K562 (cell line): ENCODE results near the gene OR52A5. TPM values are rescaled to one million over a fixed set of nuclear protein-coding genes. Genes with fewer than 3 reads are reported as not detected.

Experiments used
- ATAC-seq: fragments of 200-7000 bp; cut with Tn5 transposase; 3 replicates; pipeline ENCODE4 v1.9.1; 2020; ENCODE audit warnings: moderate library complexity
- BruUV-seq: library from RNA; stranded (reverse); fragments of 400-500 nt; replicated peaks from 2 replicates; lab custom pipeline; 2021; lab: Mats Ljungman, UMichigan
- CTCF ChIA-PET: fragments of 300-600 bp; formaldehyde crosslinking; extraction: SDS; loops from one replicate; lab custom pipeline; 2021; ENCODE audit warnings: low intra/inter-chr PET ratio; lab: Yijun Ruan, JAX
- POLR2A ChIA-PET: fragments of 300-600, 350-650 bp; sonication (Branson Sonifier 250); formaldehyde crosslinking; extraction: SDS; loops from one replicate; lab custom pipeline; 2021; ENCODE audit warnings: antibody characterized with exemption, inconsistent platforms; lab: Yijun Ruan, JAX
- DNase-seq, 4 experiments: peaks; one replicate each; pipeline versions ENCODE4 v3.0.0 to v3.0.0-alpha.2; 2011 to 2018; ENCODE audit warnings: low spot score in 3 of 4, mixed read lengths in 3 of 4; ENCODE audit errors: extremely low read depth in 1 of 4
- FAIRE-seq: peaks from 2 replicates; lab custom pipeline; 2011; peaks lifted over from hg19 to GRCh38; lab: Jason Lieb, UNC
- H2AFZ ChIP-seq: 2 replicates; pipeline ENCODE4 v1.6.0; 2011; ENCODE audit warnings: low read depth, low read length, control low read depth, inconsistent platforms
- H3K27ac ChIP-seq: fragments of 200-600 bp; 3 replicates; pipeline ENCODE4 v1.8.0; 2011; ENCODE audit warnings: low read depth, mild to moderate bottlenecking, control low read depth, inconsistent platforms, low read length, moderate library complexity, mixed read lengths; ENCODE audit errors: extremely low read depth
- H3K27me3 ChIP-seq, 2 experiments: fragments of 300-600 bp in 1 of 2; 2 replicates in 1 of 2; 3 replicates in 1 of 2; pipeline versions ENCODE4 v1.6.0 to v1.8.0; 2011; ENCODE audit warnings: inconsistent platforms in 2 of 2, low read length in 2 of 2, mild to moderate bottlenecking in 1 of 2, mixed read lengths in 1 of 2, moderate library complexity in 1 of 2; ENCODE audit not compliant: control insufficient read depth in 2 of 2, insufficient read depth in 2 of 2
- H3K36me3 ChIP-seq: fragments of 300-600 bp; 3 replicates; pipeline ENCODE4 v1.8.0; 2011; ENCODE audit warnings: mild to moderate bottlenecking, low read length, inconsistent platforms; ENCODE audit not compliant: control insufficient read depth, insufficient read depth
- H3K4me1 ChIP-seq, 2 experiments: fragments of 200-600 bp in 1 of 2; replicated peaks in 1 of 2; 2 replicates in 1 of 2; 3 replicates in 1 of 2; pipeline versions ENCODE4 v1.5.1 to v1.8.0; 2011; ENCODE audit warnings: inconsistent platforms in 2 of 2, low read length in 2 of 2, mild to moderate bottlenecking in 1 of 2, mixed read lengths in 1 of 2, moderate library complexity in 1 of 2; ENCODE audit not compliant: control insufficient read depth in 2 of 2, insufficient read depth in 2 of 2
- H3K4me2 ChIP-seq: 2 replicates; pipeline ENCODE4 v1.6.1; 2011; ENCODE audit warnings: low read length, control low read depth, inconsistent platforms, mixed read lengths; ENCODE audit not compliant: insufficient read depth
- H3K4me3 ChIP-seq: fragments of 200-600 bp; sonication (generic), shearing (Covaris generic); 2 replicates; pipeline ENCODE4 v1.5.1; 2016; ENCODE audit warnings: control low read depth, inconsistent platforms
- H3K79me2 ChIP-seq: fragments of 200-600 bp; 3 replicates; pipeline ENCODE4 v1.8.0; 2011; ENCODE audit warnings: low read length, inconsistent platforms; ENCODE audit not compliant: control insufficient read depth, insufficient read depth
- H3K9ac ChIP-seq, 2 experiments: 2 replicates each; pipeline versions ENCODE4 v1.6.0 to v1.6.1; 2011; ENCODE audit warnings: low read depth in 2 of 2, low read length in 2 of 2, control low read depth in 1 of 2, inconsistent platforms in 1 of 2, mild to moderate bottlenecking in 1 of 2, mixed read lengths in 1 of 2; ENCODE audit not compliant: insufficient read depth in 1 of 2
- H3K9me1 ChIP-seq: one replicate; pipeline ENCODE4 v1.6.0; 2011; ENCODE audit warnings: inconsistent platforms, mild to moderate bottlenecking, low read length, moderate library complexity; ENCODE audit not compliant: control insufficient read depth, insufficient read depth
- H3K9me3 ChIP-seq: replicated peaks from 2 replicates; pipeline ENCODE4 v1.5.1; 2011; ENCODE audit warnings: low read depth, low read length, inconsistent platforms; ENCODE audit not compliant: control insufficient read depth, insufficient read depth
- H4K20me1 ChIP-seq: replicated peaks from 2 replicates; pipeline ENCODE4 v1.6.1; 2011; ENCODE audit warnings: low read length, inconsistent platforms, mixed read lengths; ENCODE audit not compliant: control insufficient read depth, insufficient read depth
- CBX3 ChIP-seq, 2 experiments: IDR thresholded peaks; 1 replicate in 1 of 2; 2 replicates in 1 of 2; pipeline ENCODE4 v1.6.1; 2012; ENCODE audit warnings: inconsistent platforms in 2 of 2, low read length in 2 of 2, borderline replicate concordance in 1 of 2, control low read depth in 1 of 2
- CC2D1A ChIP-seq: fragments of 450-650 bp; IDR thresholded peaks from 2 replicates; pipeline ENCODE4 v1.6.1; 2017; ENCODE audit warnings: mild to moderate bottlenecking
- CSDE1 ChIP-seq, 2 experiments: fragments of 450-650 bp; IDR thresholded peaks; 2 replicates each; pipeline ENCODE4 v1.6.1; 2016; ENCODE audit warnings: mild to moderate bottlenecking in 1 of 2
- RFX7 ChIP-seq: fragments of 250-450 bp; sonication (Bioruptor Pico); IDR thresholded peaks from 2 replicates; pipeline ENCODE4 v1.5.1; 2021; ENCODE audit warnings: mild to moderate bottlenecking
- RUNX1 ChIP-seq: sonication (generic); IDR thresholded peaks from 2 replicates; pipeline ENCODE4 v1.6.1; 2016; ENCODE audit warnings: antibody characterized with exemption, low read depth
- SOX6 ChIP-seq: fragments of 450-650 bp; IDR thresholded peaks from 2 replicates; pipeline ENCODE4 v1.6.1; 2014; ENCODE audit warnings: mild to moderate bottlenecking
- XRCC5 ChIP-seq: fragments of 200-400 bp; formaldehyde crosslinking; IDR thresholded peaks from 2 replicates; pipeline ENCODE4 v1.6.1; 2017; ENCODE audit warnings: low read depth, mild to moderate bottlenecking, low read length
- ZBTB33 ChIP-seq: sonication (generic); formaldehyde crosslinking; IDR thresholded peaks from 2 replicates; pipeline ENCODE4 v1.8.1; 2023; ENCODE audit warnings: mild to moderate bottlenecking, missing genetic modification reagents
- ZFP1 ChIP-seq: fragments of 450-650 bp; formaldehyde crosslinking; IDR thresholded peaks from 2 replicates; pipeline ENCODE4 v1.4.0; 2020; ENCODE audit warnings: mild to moderate bottlenecking, mixed read lengths
- ZNF143 ChIP-seq: sonication (generic); formaldehyde crosslinking; IDR thresholded peaks from 2 replicates; pipeline ENCODE4 v1.9.0; 2022; ENCODE audit warnings: mild to moderate bottlenecking, missing genetic modification reagents
- ZNF398 ChIP-seq: fragments of 250-450 bp; sonication (Bioruptor Pico); IDR thresholded peaks from 2 replicates; pipeline ENCODE4 v1.8.0; 2021; ENCODE audit warnings: moderate library complexity, mild to moderate bottlenecking, inconsistent platforms
- ZNF561 ChIP-seq: fragments of 450-650 bp; formaldehyde crosslinking; conservative IDR thresholded peaks from 2 replicates; pipeline ENCODE4 v1.4.0; 2020; ENCODE audit warnings: mild to moderate bottlenecking, moderate library complexity
- WGBS: fragments of 100-300 bp; shearing (Covaris generic); methylation state at CpG from one replicate; pipeline ENCODE4 v1.1.6; 2016; ENCODE audit warnings: low coverage, mixed read lengths; ENCODE audit not compliant: insufficient coverage; ENCODE audit errors: missing lambda C conversion rate; 5-methylcytosine and 5-hydroxymethylcytosine counted together
- in situ Hi-C: fragments of 300-500 bp; cut with MboI; formaldehyde crosslinking; loops from 4 replicates; pipeline ENCODE4 v1.15.0; 2018; ENCODE audit warnings: inconsistent platforms, mixed read lengths
- intact Hi-C: fragments of 100-400 bp; cut with micrococcal nuclease; formaldehyde crosslinking; loops from 2 replicates; pipeline ENCODE4 v1.14.2; 2022
- polyA plus RNA-seq, 8 experiments: library from polyadenylated mRNA; depleted of rRNA in 4 of 8; stranded (reverse) in 5 of 8; unstranded in 3 of 8; fragments of >200 nt; fragmentation: Nextera tagmentation in 2 of 8; fragmentation: Illumina TruSeq in 1 of 8; extraction: Ambion mirVana in 2 of 8; extraction: Trizol in 1 of 8; gene quantifications; 2 replicates each; pipeline versions ENCODE4 v1.2.1 to v1.2.3, GENCODE V29; 2011 to 2014; ENCODE audit warnings: inconsistent platforms in 1 of 8, missing spikeins in 1 of 8
- total RNA-seq, 7 experiments: library from RNA; depleted of rRNA in 6 of 7; stranded (reverse); fragments of >200 nt in 6 of 7; fragmentation: Illumina TruSeq in 2 of 7; extraction: Trizol in 2 of 7; gene quantifications; 2 replicates each; pipeline versions ENCODE4 v1.2.1 to v1.2.3, GENCODE V29; 2011 to 2021; ENCODE audit warnings: low replicate concordance in 1 of 7
- TF ChIP-seq, protein P1 (sequence below): fragments of 250-450 bp; sonication (Bioruptor Pico); IDR thresholded peaks from 2 replicates; pipeline ENCODE4 v1.9.0; 2021; ENCODE audit warnings: mild to moderate bottlenecking, inconsistent platforms
- TF ChIP-seq, protein P2 (sequence below), 2 experiments: fragments of 250-450 bp in 1 of 2; fragments of 450-650 bp in 1 of 2; sonication (Bioruptor Pico) in 1 of 2; IDR thresholded peaks; 2 replicates each; pipeline versions ENCODE4 v1.6.1 to v1.8.0; 2016 to 2021; ENCODE audit warnings: mild to moderate bottlenecking in 2 of 2, moderate library complexity in 2 of 2, missing compliant biosample characterization in 1 of 2, missing genetic modification characterization in 1 of 2

The OR52A5 gene
- total and polyA plus RNA-seq, 9 of the 15 experiments (the other 6 are each of a cell fraction or from before 2014, with no cell fraction given): 0.04 to 1.1 (median 0.94) TPM; not detected in 6

DNA sequence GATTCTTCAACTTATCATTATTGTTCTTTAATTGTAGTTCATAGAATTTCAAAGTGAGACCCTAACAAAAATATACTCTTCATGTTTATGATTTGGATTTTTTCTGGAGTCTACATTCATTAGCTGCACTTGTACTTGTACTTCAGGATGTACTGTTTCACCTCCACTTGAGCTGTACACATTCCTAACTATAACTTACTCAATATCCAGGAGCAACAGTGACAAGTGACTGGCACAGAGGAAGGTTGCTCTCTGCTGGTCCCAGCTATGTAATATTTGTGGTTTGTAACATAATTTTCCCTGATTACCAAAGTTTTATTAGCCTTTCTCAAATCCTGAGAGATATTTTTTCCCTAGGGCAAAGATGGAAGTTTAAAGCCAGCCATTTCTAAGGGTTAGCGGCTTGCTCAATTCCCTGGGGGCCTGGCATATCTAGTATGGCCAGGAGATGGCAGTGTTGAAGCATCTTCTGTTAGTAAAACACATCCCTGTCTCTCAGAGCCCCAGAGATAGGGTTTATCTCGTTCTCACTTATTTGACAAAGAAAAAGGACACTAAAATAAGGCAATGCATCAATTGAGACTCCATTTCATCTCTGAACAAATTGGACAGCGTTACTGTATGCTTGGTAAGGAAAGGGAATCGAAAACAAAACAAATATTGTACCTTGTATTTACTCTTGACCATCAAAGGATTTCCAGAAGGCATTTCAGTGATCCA is 14.2 kb downstream of the OR52A5 start:
- WGBS: 4% methylated on average over 4 of the region's 4 CpGs
- Histone ChIP-seq H3K79me2 (no peaks in the 10 kb centered on the region), H3K4me2 (peak overlapping the region; percentile 48), H3K9me1 (no peaks in the 10 kb centered on the region), H3K9me3 (peaks cover 4% of the 10 kb centered on the region; the same call in 1 of the 2 replicates), H3K4me1 (peaks cover 0 to 9% of the 10 kb centered on the region in 2 experiments; a peak in 2 of 5 replicates), H4K20me1 (no peaks in the 10 kb centered on the region), H2AFZ (peak overlapping the region; percentile 79), H3K27me3 (no peaks in the 10 kb centered on the region), H3K27ac (no peak overlapping the region), H3K4me3 (no peak overlapping the region), H3K36me3 (no peaks in the 10 kb centered on the region), H3K9ac (no peak overlapping the region)
- BruUV-seq: no TSS peak
- in situ Hi-C loops: loop anchor here (5.0 kb wide), 3 partner anchors 83 to 258 kb away; partner anchors contain the start of gene OR51M1
- CTCF ChIA-PET: interaction anchor here (0.6 to 2.2 kb wide), 10 partner anchors 14 to 767 kb away, joined by 3 to 16 read pairs (median 3); partner anchors contain the start of gene OR52A5
- intact Hi-C loops: loop anchor here (1.0 to 10.0 kb wide), 9 partner anchors 27 to 499 kb away; partner anchors contain the start of gene OR51M1
- DNase-seq (peak; percentile 67 to 91 (median 76)), ATAC-seq (peak; percentile 97), FAIRE-seq (peak; percentile 93)
- POLR2A ChIA-PET: interaction anchor here (0.7 to 1.5 kb wide), 3 partner anchors 152 to 747 kb away, joined by 3 to 5 read pairs (median 4); no protein-coding TSS in a partner anchor
- TF ChIP-seq CSDE1 (IDR thresholded peaks at IDR 0.05) (no peak), ZNF143 (CRISPR knock-in tag) (no peak), CBX3 (IDR thresholded peaks at IDR 0.05; ENCODE audit: borderline replicate concordance in 1 of 2, low read length in 2 of 2) (no peak), RFX7 (CRISPR knock-in tag) (no peak), ZBTB33 (CRISPR knock-in tag) (peak; percentile 84), ZFP1 (CRISPR knock-in tag) (no peak), ZNF561 (CRISPR knock-in tag) (no peak), ZNF398 (CRISPR knock-in tag) (no peak), RUNX1 (no peak), XRCC5 (peak; percentile 24; the same call in 1 of the 2 replicates), SOX6 (peak; percentile 39; the same call in 1 of the 2 replicates), CC2D1A (peak; percentile 82; the same call in 1 of the 2 replicates)
- TF ChIP-seq, protein P1, sequence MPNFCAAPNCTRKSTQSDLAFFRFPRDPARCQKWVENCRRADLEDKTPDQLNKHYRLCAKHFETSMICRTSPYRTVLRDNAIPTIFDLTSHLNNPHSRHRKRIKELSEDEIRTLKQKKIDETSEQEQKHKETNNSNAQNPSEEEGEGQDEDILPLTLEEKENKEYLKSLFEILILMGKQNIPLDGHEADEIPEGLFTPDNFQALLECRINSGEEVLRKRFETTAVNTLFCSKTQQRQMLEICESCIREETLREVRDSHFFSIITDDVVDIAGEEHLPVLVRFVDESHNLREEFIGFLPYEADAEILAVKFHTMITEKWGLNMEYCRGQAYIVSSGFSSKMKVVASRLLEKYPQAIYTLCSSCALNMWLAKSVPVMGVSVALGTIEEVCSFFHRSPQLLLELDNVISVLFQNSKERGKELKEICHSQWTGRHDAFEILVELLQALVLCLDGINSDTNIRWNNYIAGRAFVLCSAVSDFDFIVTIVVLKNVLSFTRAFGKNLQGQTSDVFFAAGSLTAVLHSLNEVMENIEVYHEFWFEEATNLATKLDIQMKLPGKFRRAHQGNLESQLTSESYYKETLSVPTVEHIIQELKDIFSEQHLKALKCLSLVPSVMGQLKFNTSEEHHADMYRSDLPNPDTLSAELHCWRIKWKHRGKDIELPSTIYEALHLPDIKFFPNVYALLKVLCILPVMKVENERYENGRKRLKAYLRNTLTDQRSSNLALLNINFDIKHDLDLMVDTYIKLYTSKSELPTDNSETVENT: no peak
- TF ChIP-seq, protein P2, sequence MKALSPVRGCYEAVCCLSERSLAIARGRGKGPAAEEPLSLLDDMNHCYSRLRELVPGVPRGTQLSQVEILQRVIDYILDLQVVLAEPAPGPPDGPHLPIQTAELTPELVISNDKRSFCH (CRISPR knock-in tag; IDR thresholded peaks at IDR 0.05): no peak
- TF ChIP-seq, protein P2 (tag; IDR thresholded peaks at IDR 0.05): no peak
